Epidermal melanocyte (primary cell): ENCODE results near the gene PCDHA9.

Experiments used
- DNase-seq: peaks from one replicate; pipeline ENCODE4 v3.0.0; 2011; ENCODE audit warnings: low spot score; ENCODE audit not compliant: insufficient read length

The PCDHA9 gene

GRCh38 chr5:140877262-140877581 is 29.0 kb downstream of the PCDHA9 start:
- DNase-seq: no peak

- no peak for DNase-seq
Measured at GRCh38 chr5:140881889-140882590, 33.9 kb downstream of the PCDHA9 start, which contains the start of gene PCDHA13. PCDHA13 (plus strand) TSS chr5:140882124; CDS start chr5:140882269, 145 bp downstream.

GRCh38 chr5:140882591-140882899 is 34.4 kb downstream of the PCDHA9 start:
- DNase-seq: no peak

- DNase-seq: no peak
Measured at GRCh38 chr5:140883373-140883772, 35.2 kb downstream of the PCDHA9 start.

GRCh38 chr5:140883927-140884697 is 35.9 kb downstream of the PCDHA9 start:
- DNase-seq: no peak
